HUES64 (cell line): Measurements from ENCODE around the gene SYP.
A peak's percentile ranks its signal among the peaks of the same experiment; 100 is the strongest.

Experiments
- H3K27ac ChIP-seq: 2 replicates; pipeline ENCODE4 v1.7.0; 2013; ENCODE audit warnings: low read depth, low read length, inconsistent platforms
- H3K27me3 ChIP-seq: 2 replicates; pipeline ENCODE4 v1.6.1; 2013; ENCODE audit warnings: mild to moderate bottlenecking, low read length; ENCODE audit not compliant: insufficient read depth
- H3K36me3 ChIP-seq: 2 replicates; pipeline ENCODE4 v1.6.1; 2013; ENCODE audit warnings: mild to moderate bottlenecking, low read length; ENCODE audit not compliant: insufficient read depth
- H3K4me1 ChIP-seq: 2 replicates; pipeline ENCODE4 v1.6.1; 2013; ENCODE audit warnings: mild to moderate bottlenecking, low read length, moderate library complexity; ENCODE audit not compliant: insufficient read depth
- H3K4me3 ChIP-seq: 2 replicates; pipeline ENCODE4 v1.5.1; 2013; ENCODE audit warnings: mild to moderate bottlenecking, low read length, moderate library complexity
- H3K9ac ChIP-seq: 2 replicates; pipeline ENCODE4 v1.6.1; 2013; ENCODE audit warnings: mild to moderate bottlenecking, low read depth, low read length
- H3K9me3 ChIP-seq: 2 replicates; pipeline ENCODE4 v1.6.1; 2013; ENCODE audit warnings: low read depth, low read length; ENCODE audit not compliant: insufficient read depth
- WGBS: fragments of 150-250, 120-280 bp; methylation state at CpG from one replicate; pipeline ENCODE4 v1.1.7; 2013; ENCODE audit warnings: missing lambda C conversion rate; 5-methylcytosine and 5-hydroxymethylcytosine counted together

Gene SYP

GRCh38 chrX:49204017-49204416, 4.0 kb upstream of the SYP start:
- Histone ChIP-seq H3K9ac (no peak overlapping the region), H3K4me1 (no peaks in the 10 kb centered on the region), H3K27me3 (0 out of 2 replicates have a peak, but pooled peaks cover 6% of the 10 kb centered on the region), H3K27ac (no peak overlapping the region), H3K9me3 (no peaks in the 10 kb centered on the region), H3K36me3 (no peaks in the 10 kb centered on the region), H3K4me3 (no peak overlapping the region)
- 94% methylated on average over 6 of the region's 6 CpGs for WGBS

GRCh38 chrX:49203536-49203935, 3.5 kb upstream of the SYP start:
- 75% methylated on average over 3 of the region's 3 CpGs for WGBS
- H3K9ac ChIP-seq = no peak overlapping the region
- H3K27ac ChIP-seq = no peak overlapping the region
- H3K36me3 ChIP-seq = no peaks in the 10 kb centered on the region
- no peaks in the 10 kb centered on the region for H3K4me1 ChIP-seq
- no peak overlapping the region for H3K4me3 ChIP-seq
- H3K9me3 ChIP-seq = no peaks in the 10 kb centered on the region
- H3K27me3 ChIP-seq = peaks cover 8% of the 10 kb centered on the region; the same call in 1 of the 2 replicates

- no peak overlapping the region for H3K9ac ChIP-seq
- 95% methylated on average over 2 of the region's 2 CpGs for WGBS
- peaks cover 8% of the 10 kb centered on the region; the same call in 1 of the 2 replicates for H3K27me3 ChIP-seq
- no peaks in the 10 kb centered on the region for H3K36me3 ChIP-seq
- no peak overlapping the region for H3K4me3 ChIP-seq
- no peaks in the 10 kb centered on the region for H3K9me3 ChIP-seq
- H3K4me1 ChIP-seq = no peaks in the 10 kb centered on the region
- no peak overlapping the region for H3K27ac ChIP-seq
Observed at GRCh38 chrX:49202022-49202421, 2.0 kb upstream of the SYP start.

DNA sequence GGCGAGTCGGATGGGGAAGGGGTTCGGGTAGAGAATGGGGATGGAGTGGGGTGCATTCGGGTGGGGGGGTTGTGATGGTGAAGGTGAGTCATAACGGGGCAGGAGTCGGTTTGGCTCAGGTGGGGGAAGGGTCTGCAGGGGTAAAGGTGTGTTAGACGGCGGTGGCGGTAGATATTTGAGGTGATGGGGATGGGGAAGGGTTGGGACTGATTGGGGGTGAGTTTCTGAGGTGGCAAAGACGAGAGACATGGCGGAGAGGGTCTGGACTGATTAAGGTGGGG, 738 bp downstream of the SYP start:
- H3K27me3 ChIP-seq = peaks cover 8% of the 10 kb centered on the region; the same call in 1 of the 2 replicates
- no peak overlapping the region for H3K9ac ChIP-seq
- peak overlapping the region; percentile 49 for H3K4me3 ChIP-seq
- no peaks in the 10 kb centered on the region for H3K36me3 ChIP-seq
- H3K9me3 ChIP-seq = no peaks in the 10 kb centered on the region
- WGBS = 12% methylated on average over 11 of the region's 11 CpGs
- no peaks in the 10 kb centered on the region for H3K4me1 ChIP-seq
- H3K27ac ChIP-seq = no peak overlapping the region

- Histone ChIP-seq H3K9ac (no peak overlapping the region), H3K36me3 (no peaks in the 10 kb centered on the region), H3K27ac (no peak overlapping the region), H3K9me3 (no peaks in the 10 kb centered on the region), H3K4me3 (peak overlapping the region; percentile 49), H3K4me1 (no peaks in the 10 kb centered on the region), H3K27me3 (peaks cover 8% of the 10 kb centered on the region; the same call in 1 of the 2 replicates)
- 24% methylated on average over 11 of the region's 12 CpGs for WGBS
Observed at GRCh38 chrX:49198540-49199314, 1.3 kb downstream of the SYP start.

GRCh38 chrX:49197543-49198087, 2.4 kb downstream of the SYP start:
- 88% methylated on average over 12 of the region's 13 CpGs for WGBS
- Histone ChIP-seq H3K4me3 (no peak overlapping the region), H3K27me3 (peaks cover 8% of the 10 kb centered on the region; the same call in 1 of the 2 replicates), H3K9ac (no peak overlapping the region), H3K9me3 (no peaks in the 10 kb centered on the region), H3K36me3 (no peaks in the 10 kb centered on the region), H3K27ac (no peak overlapping the region), H3K4me1 (no peaks in the 10 kb centered on the region)

DNA sequence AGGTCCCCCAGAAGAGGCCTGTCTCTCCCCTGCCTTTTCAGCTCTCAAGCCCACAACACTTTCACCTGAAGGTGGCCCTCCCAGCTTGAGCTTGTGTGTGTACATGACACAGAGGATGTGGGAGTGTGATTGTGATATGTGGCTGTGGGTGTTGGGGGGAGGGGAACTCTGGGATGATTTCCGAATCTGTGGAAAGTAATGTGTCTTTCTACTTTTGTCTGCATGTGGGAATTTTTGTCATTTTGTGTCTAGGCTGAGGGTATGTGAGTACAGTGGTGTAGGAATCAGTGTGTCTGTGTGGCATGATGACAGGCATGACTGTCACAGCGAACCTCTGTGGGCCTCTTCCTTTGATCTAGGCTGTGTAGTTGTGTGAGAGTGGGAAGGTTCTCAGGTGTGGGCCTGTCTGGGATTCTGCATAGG, 6.4 kb downstream of the SYP start:
- H3K36me3 ChIP-seq = no peaks in the 10 kb centered on the region
- WGBS = 92% methylated on average over 2 of the region's 2 CpGs

DNA sequence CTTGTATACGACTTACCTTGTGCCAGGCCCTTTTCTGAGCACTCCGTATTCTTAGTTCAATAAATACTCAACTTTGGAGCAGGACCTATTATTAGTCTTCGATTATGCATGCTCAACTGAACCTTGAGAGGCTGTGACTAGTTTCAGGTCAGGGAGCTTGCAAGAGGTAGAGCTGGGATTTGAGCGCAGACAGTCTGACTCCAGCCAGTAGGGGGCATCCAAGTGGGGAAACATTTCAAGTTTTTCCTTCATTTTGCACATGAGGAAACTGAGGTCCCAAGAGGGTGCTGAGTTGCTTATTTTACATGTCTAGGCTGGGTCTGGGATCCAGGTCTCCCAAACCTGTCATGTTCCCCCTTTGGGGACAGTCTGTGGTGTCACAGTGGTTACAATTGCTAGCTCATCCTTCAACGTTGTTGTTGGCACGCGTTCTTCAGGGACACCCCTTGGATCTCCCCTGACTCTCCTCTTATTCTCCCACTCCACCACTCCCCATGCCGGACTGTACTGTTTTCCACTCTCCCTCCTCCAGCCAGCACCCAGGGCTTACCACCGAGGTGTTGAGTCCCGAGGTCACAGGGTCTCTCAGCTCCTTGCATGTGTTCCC, 7.2 kb downstream of the SYP start:
- Histone ChIP-seq H3K27me3 (no peaks in the 10 kb centered on the region), H3K4me3 (no peak overlapping the region), H3K9me3 (no peaks in the 10 kb centered on the region), H3K4me1 (no peaks in the 10 kb centered on the region), H3K9ac (no peak overlapping the region), H3K36me3 (no peaks in the 10 kb centered on the region), H3K27ac (no peak overlapping the region)
- WGBS = 71% methylated on average over 10 of the region's 10 CpGs

More for the DNA sequence above, 6.4 kb downstream of the SYP start:
- no peaks in the 10 kb centered on the region for H3K27me3 ChIP-seq
- H3K4me3 ChIP-seq = no peak overlapping the region
- no peaks in the 10 kb centered on the region for H3K9me3 ChIP-seq
- no peak overlapping the region for H3K27ac ChIP-seq
- H3K9ac ChIP-seq = no peak overlapping the region
- H3K4me1 ChIP-seq = no peaks in the 10 kb centered on the region

- Histone ChIP-seq H3K36me3 (no peaks in the 10 kb centered on the region), H3K27ac (peak overlapping the region; percentile 84), H3K4me1 (no peaks in the 10 kb centered on the region; the same call in 1 of the 2 replicates), H3K9ac (peak overlapping the region; percentile 74), H3K9me3 (no peaks in the 10 kb centered on the region), H3K27me3 (no peaks in the 10 kb centered on the region), H3K4me3 (peak overlapping the region; percentile 76)
- WGBS = under 1% methylated on average over 31 of the region's 34 CpGs
Observed at GRCh38 chrX:49191574-49192011, 8.4 kb downstream of the SYP start.

GRCh38 chrX:49190821-49191573, 9.0 kb downstream of the SYP start:
- peak overlapping the region; percentile 76 for H3K4me3 ChIP-seq
- H3K4me1 ChIP-seq = no peaks in the 10 kb centered on the region; the same call in 1 of the 2 replicates
- H3K9me3 ChIP-seq = no peaks in the 10 kb centered on the region
- H3K36me3 ChIP-seq = no peaks in the 10 kb centered on the region
- WGBS = under 1% methylated on average over 32 of the region's 32 CpGs
- H3K27ac ChIP-seq = peak overlapping the region; percentile 84
- no peaks in the 10 kb centered on the region for H3K27me3 ChIP-seq
- peak overlapping the region; percentile 74 for H3K9ac ChIP-seq

- H3K36me3 ChIP-seq = no peaks in the 10 kb centered on the region
- H3K9me3 ChIP-seq = no peaks in the 10 kb centered on the region
- H3K27ac ChIP-seq = no peak overlapping the region
- 89% methylated on average over 6 of the region's 6 CpGs for WGBS
- no peaks in the 10 kb centered on the region; the same call in 1 of the 2 replicates for H3K4me1 ChIP-seq
- no peak overlapping the region for H3K4me3 ChIP-seq
- no peak overlapping the region for H3K9ac ChIP-seq
- no peaks in the 10 kb centered on the region for H3K27me3 ChIP-seq
Observed at GRCh38 chrX:49189606-49190005, 10.4 kb downstream of the SYP start.
